ENCODE measurements around the gene CYTH2. TPM values are rescaled to one million over a fixed set of nuclear protein-coding genes. Genes with fewer than 3 reads are reported as not detected.

Gene CYTH2
- total and polyA plus RNA-seq, 9 of the 15 experiments (the other 6 are each of a cell fraction or from before 2014, with no cell fraction given) = 1.8 to 45.2 (median 23.8) TPM

GRCh38 chr19:48445606-48446481 lies 23.3 kb upstream of the CYTH2 start, which contains the start of gene GRWD1 (continued):
- TF ChIP-seq RERE (CRISPR knock-in tag; IDR thresholded peaks at IDR 0.05; ENCODE audit: borderline replicate concordance) (no peak), ATF7 (IDR thresholded peaks at IDR 0.05) (peak; percentile 76; the same call in 1 of the 2 replicates), CREBBP (IDR thresholded peaks at IDR 0.05; ENCODE audit: low read depth, low read length) (no peak), BMI1 (IDR thresholded peaks at IDR 0.05; ENCODE audit: low read length) (no peak), SAFB2 (IDR thresholded peaks at IDR 0.05; ENCODE audit: borderline replicate concordance, low read depth, low read length, severe bottlenecking) (no peak), ATF1 (CRISPR knock-in tag; IDR thresholded peaks at IDR 0.05) (no peak), ATF1 (tag; IDR thresholded peaks at IDR 0.05) (peak; percentile 95), EP400 (IDR thresholded peaks at IDR 0.05) (peak; percentile 97)
- TF ChIP-seq, protein P1, sequence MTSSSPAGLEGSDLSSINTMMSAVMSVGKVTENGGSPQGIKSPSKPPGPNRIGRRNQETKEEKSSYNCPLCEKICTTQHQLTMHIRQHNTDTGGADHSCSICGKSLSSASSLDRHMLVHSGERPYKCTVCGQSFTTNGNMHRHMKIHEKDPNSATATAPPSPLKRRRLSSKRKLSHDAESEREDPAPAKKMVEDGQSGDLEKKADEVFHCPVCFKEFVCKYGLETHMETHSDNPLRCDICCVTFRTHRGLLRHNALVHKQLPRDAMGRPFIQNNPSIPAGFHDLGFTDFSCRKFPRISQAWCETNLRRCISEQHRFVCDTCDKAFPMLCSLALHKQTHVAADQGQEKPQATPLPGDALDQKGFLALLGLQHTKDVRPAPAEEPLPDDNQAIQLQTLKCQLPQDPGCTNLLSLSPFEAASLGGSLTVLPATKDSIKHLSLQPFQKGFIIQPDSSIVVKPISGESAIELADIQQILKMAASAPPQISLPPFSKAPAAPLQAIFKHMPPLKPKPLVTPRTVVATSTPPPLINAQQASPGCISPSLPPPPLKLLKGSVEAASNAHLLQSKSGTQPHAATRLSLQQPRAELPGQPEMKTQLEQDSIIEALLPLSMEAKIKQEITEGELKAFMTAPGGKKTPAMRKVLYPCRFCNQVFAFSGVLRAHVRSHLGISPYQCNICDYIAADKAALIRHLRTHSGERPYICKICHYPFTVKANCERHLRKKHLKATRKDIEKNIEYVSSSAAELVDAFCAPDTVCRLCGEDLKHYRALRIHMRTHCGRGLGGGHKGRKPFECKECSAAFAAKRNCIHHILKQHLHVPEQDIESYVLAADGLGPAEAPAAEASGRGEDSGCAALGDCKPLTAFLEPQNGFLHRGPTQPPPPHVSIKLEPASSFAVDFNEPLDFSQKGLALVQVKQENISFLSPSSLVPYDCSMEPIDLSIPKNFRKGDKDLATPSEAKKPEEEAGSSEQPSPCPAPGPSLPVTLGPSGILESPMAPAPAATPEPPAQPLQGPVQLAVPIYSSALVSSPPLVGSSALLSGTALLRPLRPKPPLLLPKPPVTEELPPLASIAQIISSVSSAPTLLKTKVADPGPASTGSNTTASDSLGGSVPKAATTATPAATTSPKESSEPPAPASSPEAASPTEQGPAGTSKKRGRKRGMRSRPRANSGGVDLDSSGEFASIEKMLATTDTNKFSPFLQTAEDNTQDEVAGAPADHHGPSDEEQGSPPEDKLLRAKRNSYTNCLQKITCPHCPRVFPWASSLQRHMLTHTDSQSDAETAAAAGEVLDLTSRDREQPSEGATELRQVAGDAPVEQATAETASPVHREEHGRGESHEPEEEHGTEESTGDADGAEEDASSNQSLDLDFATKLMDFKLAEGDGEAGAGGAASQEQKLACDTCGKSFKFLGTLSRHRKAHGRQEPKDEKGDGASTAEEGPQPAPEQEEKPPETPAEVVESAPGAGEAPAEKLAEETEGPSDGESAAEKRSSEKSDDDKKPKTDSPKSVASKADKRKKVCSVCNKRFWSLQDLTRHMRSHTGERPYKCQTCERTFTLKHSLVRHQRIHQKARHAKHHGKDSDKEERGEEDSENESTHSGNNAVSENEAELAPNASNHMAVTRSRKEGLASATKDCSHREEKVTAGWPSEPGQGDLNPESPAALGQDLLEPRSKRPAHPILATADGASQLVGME (CRISPR knock-in tag; IDR thresholded peaks at IDR 0.05) = no peak
- TF ChIP-seq, protein P2, sequence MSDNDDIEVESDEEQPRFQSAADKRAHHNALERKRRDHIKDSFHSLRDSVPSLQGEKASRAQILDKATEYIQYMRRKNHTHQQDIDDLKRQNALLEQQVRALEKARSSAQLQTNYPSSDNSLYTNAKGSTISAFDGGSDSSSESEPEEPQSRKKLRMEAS (CRISPR knock-in tag; IDR thresholded peaks at IDR 0.05) = peak; percentile 98
- TF ChIP-seq, protein P3, sequence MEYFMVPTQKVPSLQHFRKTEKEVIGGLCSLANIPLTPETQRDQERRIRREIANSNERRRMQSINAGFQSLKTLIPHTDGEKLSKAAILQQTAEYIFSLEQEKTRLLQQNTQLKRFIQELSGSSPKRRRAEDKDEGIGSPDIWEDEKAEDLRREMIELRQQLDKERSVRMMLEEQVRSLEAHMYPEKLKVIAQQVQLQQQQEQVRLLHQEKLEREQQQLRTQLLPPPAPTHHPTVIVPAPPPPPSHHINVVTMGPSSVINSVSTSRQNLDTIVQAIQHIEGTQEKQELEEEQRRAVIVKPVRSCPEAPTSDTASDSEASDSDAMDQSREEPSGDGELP (CRISPR knock-in tag; IDR thresholded peaks at IDR 0.05; ENCODE audit: borderline replicate concordance) = peak; percentile 83

All from K562 (cell line).